Natural killer cell treated with Interleukin-12 subunit alpha and Interleukin-12 subunit beta and Interleukin-15 and Interleukin-18, amount 100 ng/mL, for 72 hours (primary cell): ENCODE data around the gene TBPL2. TPM values are rescaled to one million over a fixed set of nuclear protein-coding genes. Genes with fewer than 3 reads are reported as not detected.
"Not testable (repeated sequence)": the region's sequence is repeated elsewhere in the genome, so short reads cannot be mapped to it uniquely, and the experiment has no call there.

Experiments used
- ATAC-seq, 2 donors: fragments of 150-1000 bp; cut with Tn5 transposase in 1 of 2; sonication (Bioruptor Pico), chemical (Tn5 transposase) in 1 of 2; 2 replicates each; pipeline ENCODE4 v1.10.0; 2021
- DNase-seq: peaks from one replicate; pipeline ENCODE4 v3.0.0; 2022; ENCODE audit warnings: low spot score
- H3K27ac Mint-ChIP-seq, 2 donors: 1 replicate in 1 of 2; 2 replicates in 1 of 2; pipeline ENCODE4 v1.8.0; 2022; ENCODE audit warnings: mixed read lengths in 2 of 2, mild to moderate bottlenecking in 1 of 2, moderate library complexity in 1 of 2
- H3K27me3 Mint-ChIP-seq, 2 donors: 1 replicate in 1 of 2; 2 replicates in 1 of 2; pipeline ENCODE4 v1.8.0; 2022; ENCODE audit warnings: mixed read lengths in 2 of 2
- H3K36me3 Mint-ChIP-seq: one replicate; pipeline ENCODE4 v1.8.0; 2022; ENCODE audit warnings: mixed read lengths
- H3K4me1 Mint-ChIP-seq, 2 donors: 1 replicate in 1 of 2; 2 replicates in 1 of 2; pipeline ENCODE4 v1.8.0; 2022; ENCODE audit warnings: low read depth in 2 of 2, mixed read lengths in 2 of 2, mild to moderate bottlenecking in 1 of 2
- H3K4me3 Mint-ChIP-seq: one replicate; pipeline ENCODE4 v1.8.0; 2022; ENCODE audit warnings: mixed read lengths
- H3K9me3 Mint-ChIP-seq: 2 replicates; pipeline ENCODE4 v1.8.0; 2022; ENCODE audit warnings: mixed read lengths
- total RNA-seq, 2 donors: library from RNA; stranded (reverse); gene quantifications; one replicate each; pipeline ENCODE4 v1.2.3, GENCODE V29; 2022

The TBPL2 gene
- total RNA-seq = not detected

DNA sequence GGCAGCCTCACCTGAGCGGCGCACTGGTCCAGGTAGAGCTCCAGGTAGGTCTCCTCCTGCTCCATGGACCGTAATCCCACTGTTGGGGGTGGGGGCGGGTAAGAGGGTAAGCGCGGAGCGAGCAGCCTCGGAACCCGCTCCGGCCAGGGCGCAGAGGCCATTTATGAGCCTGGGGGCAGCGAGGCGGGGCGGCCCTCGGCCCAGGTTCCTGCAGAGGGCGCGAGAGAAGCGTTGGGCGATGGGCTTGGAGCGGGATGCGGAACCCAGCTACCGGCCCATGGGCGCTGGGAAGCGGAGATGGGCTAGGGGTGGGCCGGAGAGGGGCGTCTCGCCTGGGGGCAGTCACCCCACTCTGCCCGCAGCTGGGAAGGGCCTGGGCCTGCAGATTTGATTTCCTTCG, at the start of gene TBPL2:
TSS of gene TBPL2 (minus strand) at position 232 of the 400 bp plus-strand sequence. CDS start at position 65, 167 bp downstream.
- H3K27ac Mint-ChIP-seq = no peak within 1 kb of the TSS
- peaks cover 0 to 5% of the 10 kb centered on the region in 2 donors for H3K27me3 Mint-ChIP-seq
- no peaks in the 10 kb centered on the region for H3K36me3 Mint-ChIP-seq
- H3K4me3 Mint-ChIP-seq = no peak within 1 kb of the TSS
- no peaks in the 10 kb centered on the region for H3K4me1 Mint-ChIP-seq
- H3K9me3 Mint-ChIP-seq = no peaks in the 10 kb centered on the region
- DNase-seq (no peak), ATAC-seq (no peak)

DNA sequence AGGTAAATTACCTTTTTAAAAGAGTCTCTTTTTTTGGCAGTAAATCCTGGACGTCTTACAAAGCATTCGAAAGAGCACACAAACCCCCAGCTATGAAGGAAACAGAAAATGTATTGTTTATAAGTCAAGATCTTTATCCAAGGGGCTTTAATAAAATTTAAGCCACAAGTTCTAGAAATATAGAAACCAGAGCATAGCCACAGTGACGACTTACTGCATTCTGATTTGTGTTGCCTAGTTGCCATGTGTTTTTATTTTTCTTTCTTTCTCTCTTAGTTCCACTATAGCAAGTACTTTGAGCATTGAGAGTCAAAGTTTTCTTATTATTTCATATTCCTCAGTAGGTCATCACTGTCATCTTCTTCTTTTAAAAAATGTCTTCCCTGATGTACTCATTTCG, 47.8 kb upstream of the TBPL2 start:
- Mint-ChIP-seq H3K27me3 (peaks cover 10 to 13% of the 10 kb centered on the region in 2 donors), H3K27ac (no peak overlapping the region), H3K36me3 (no peaks in the 10 kb centered on the region), H3K9me3 (no peaks in the 10 kb centered on the region), H3K4me1 (no peaks in the 10 kb centered on the region), H3K4me3 (no peak overlapping the region)
- DNase-seq = no peak
- ATAC-seq = no peak

DNA sequence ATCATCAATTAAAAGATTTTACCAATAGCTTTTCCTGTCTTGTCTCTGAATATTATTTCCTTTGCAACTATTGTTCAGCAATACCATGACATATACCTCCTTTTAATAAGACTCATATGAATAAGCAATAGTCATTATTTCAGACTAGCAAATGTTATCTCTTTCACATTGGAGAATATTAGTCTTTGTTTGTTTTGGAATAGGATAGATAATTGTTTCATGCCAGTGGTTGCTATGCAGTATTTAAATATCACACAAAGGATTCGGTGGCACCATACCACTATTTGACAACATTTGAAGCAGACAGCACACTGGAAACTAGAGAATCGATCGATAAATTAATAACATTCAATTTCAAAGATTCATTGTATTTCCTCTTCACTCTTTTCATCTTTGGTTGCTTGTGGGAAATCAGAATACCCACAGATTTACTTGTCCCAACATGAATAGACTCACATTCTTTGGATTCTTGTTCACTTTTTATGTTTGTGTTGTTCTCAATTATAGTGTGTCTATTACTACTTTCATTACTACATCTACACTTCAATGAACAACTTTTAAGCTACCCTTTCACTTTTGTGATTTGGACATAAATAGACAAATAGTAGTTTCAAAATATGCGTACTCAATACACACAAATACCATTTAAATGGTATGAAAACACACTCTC, 42.7 kb upstream of the TBPL2 start:
- Mint-ChIP-seq H3K4me3 (no peak overlapping the region), H3K27ac (no peak overlapping the region)
- ATAC-seq = no peak

DNA sequence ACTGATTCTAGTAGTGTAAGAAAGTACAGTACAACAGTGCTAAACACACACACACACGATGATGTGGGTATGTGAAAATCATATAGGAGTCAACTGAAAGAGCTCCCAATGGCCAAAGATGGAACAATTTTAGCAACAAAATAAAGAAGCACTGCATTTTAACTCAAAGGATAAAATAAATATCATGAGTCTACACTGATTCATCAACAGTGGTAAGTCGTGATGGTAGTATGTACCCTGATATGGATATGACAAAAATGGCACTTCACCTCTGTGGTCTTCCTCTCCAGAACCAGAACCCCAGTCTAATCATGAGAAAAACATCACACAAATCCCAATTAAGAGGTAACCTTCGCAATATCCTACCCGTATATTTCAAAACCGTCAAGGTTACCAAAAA, 41.4 kb upstream of the TBPL2 start:
- ATAC-seq = no peak
- Mint-ChIP-seq H3K4me1 (no peaks in the 10 kb centered on the region), H3K4me3 (no peak overlapping the region), H3K36me3 (no peaks in the 10 kb centered on the region), H3K9me3 (no peaks in the 10 kb centered on the region), H3K27me3 (peaks cover 8 to 13% of the 10 kb centered on the region in 2 donors), H3K27ac (no peak overlapping the region)
- no peak for DNase-seq

More for the DNA sequence above, 42.7 kb upstream of the TBPL2 start:
- no peak for DNase-seq
- no peaks in the 10 kb centered on the region for H3K9me3 Mint-ChIP-seq
- H3K4me1 Mint-ChIP-seq = no peaks in the 10 kb centered on the region
- H3K36me3 Mint-ChIP-seq = no peaks in the 10 kb centered on the region
- peaks cover 8 to 15% of the 10 kb centered on the region in 2 donors for H3K27me3 Mint-ChIP-seq

- Mint-ChIP-seq H3K27me3 (peaks cover 0 to 2% of the 10 kb centered on the region in 2 donors), H3K9me3 (no peaks in the 10 kb centered on the region), H3K27ac (no peak overlapping the region), H3K4me1 (no peaks in the 10 kb centered on the region), H3K36me3 (no peaks in the 10 kb centered on the region), H3K4me3 (no peak overlapping the region)
- ATAC-seq (no peak), DNase-seq (no peak)
Measured at GRCh38 chr14:55477680-55478079, 37.3 kb upstream of the TBPL2 start.

- not testable (repeated sequence) for H3K27ac Mint-ChIP-seq, DNase-seq, H3K4me1 Mint-ChIP-seq, H3K9me3 Mint-ChIP-seq, H3K4me3 Mint-ChIP-seq, H3K27me3 Mint-ChIP-seq, H3K36me3 Mint-ChIP-seq, ATAC-seq
Measured at GRCh38 chr14:55476448-55476847, 36.0 kb upstream of the TBPL2 start.

DNA sequence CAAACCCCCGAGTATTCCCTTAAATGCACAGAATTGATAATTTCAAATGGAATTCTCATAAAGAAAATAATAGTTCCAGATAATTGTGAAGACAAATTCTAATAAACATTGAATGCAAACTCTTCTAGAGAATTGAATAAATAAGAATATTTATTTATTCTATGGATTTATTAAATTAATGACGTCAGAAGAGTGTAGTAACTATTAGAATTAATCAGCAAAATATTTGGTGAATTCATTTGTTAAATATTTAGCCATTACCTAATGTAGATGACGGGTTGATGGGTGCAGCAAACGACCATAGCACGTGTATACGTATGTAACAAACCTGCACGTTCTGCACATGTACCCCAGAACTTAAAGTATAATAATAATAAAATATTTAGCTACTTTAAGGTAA, 33.4 kb upstream of the TBPL2 start:
- H3K4me3 Mint-ChIP-seq = no peak overlapping the region
- H3K27ac Mint-ChIP-seq = no peak overlapping the region

DNA sequence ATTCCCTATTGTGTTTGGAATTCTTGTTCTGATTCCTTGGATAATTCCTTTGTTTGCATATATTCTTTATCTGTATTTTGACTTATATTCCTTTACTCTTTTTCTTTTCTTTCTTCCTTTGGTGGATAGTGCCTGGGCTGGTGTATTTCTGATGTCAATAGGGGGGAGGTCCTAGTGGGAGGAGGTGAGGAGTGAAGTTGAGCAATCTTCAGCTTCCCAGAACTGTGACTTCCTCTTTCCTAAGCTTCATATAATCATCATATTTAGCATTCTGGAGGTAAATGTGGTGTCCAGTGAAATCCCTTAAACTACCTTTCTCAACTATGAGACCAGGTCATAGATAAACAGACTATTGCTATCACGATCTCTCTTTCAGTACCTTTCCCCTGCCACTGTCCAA, 29.6 kb upstream of the TBPL2 start:
- no peak for ATAC-seq
- H3K9me3 Mint-ChIP-seq = no peaks in the 10 kb centered on the region
- H3K36me3 Mint-ChIP-seq = no peaks in the 10 kb centered on the region
- no peak overlapping the region for H3K27ac Mint-ChIP-seq
- no peak overlapping the region for H3K4me3 Mint-ChIP-seq
- peaks cover 7% of the 10 kb centered on the region in 2 donors for H3K4me1 Mint-ChIP-seq
- peaks cover 0 to 12% of the 10 kb centered on the region in 2 donors for H3K27me3 Mint-ChIP-seq
- no peak for DNase-seq

More for the DNA sequence above, 33.4 kb upstream of the TBPL2 start:
- H3K27me3 Mint-ChIP-seq = peaks cover 0 to 12% of the 10 kb centered on the region in 2 donors
- no peaks in the 10 kb centered on the region for H3K36me3 Mint-ChIP-seq
- peaks cover 7% of the 10 kb centered on the region in 2 donors for H3K4me1 Mint-ChIP-seq
- ATAC-seq (no peak), DNase-seq (no peak)
- no peaks in the 10 kb centered on the region for H3K9me3 Mint-ChIP-seq

- ATAC-seq (no peak), DNase-seq (no peak)
- Mint-ChIP-seq H3K4me1 (peaks cover 7% of the 10 kb centered on the region in 2 donors), H3K9me3 (no peaks in the 10 kb centered on the region), H3K27me3 (peaks cover 7 to 20% of the 10 kb centered on the region in 2 donors), H3K27ac (no peak overlapping the region), H3K36me3 (no peaks in the 10 kb centered on the region), H3K4me3 (no peak overlapping the region)
Measured at GRCh38 chr14:55467307-55467706, 26.9 kb upstream of the TBPL2 start.

DNA sequence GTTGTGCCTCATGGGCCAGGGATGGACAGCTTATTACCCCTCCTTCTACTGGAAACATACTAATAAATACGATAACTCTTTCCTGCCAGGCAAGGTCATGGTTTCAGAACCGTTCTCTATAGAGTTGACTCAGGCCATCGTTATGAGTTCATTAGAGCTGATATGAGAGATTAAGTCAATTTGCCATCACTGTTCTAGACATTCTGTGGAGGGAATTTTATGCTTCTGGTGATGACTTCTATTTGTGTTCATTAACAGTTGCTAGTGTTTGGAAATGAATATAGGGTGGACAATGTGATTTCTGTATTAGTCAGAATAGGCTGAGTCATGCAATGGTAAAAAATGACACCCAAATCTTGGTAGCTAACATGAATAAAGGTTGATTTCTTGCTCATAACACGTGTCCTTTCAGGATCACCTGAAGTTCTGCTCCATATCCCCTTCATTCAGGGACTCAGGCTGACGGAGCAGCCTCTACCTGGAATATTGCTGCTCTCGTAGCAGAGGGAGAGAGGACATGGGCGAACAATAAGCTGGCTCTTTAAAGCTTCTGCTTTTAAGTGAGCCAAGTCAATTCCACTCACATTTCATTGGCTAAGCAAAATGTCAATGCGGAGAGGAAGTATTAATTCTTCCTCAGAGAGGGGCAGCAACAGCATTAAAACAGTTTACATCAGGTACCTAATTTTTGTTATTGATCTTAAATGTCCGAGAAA, 18.5 kb upstream of the TBPL2 start:
- ATAC-seq (peak; percentile 53 to 91), DNase-seq (no peak)
- H3K4me1 Mint-ChIP-seq = peaks cover 4 to 19% of the 10 kb centered on the region in 2 donors
- H3K27ac Mint-ChIP-seq = peak overlapping the region in 1 of 2 donors; percentile 74
- no peaks in the 10 kb centered on the region for H3K9me3 Mint-ChIP-seq
- H3K27me3 Mint-ChIP-seq = peaks cover 24 to 32% of the 10 kb centered on the region in 2 donors
- peak overlapping the region; percentile 55 for H3K4me3 Mint-ChIP-seq
- no peaks in the 10 kb centered on the region for H3K36me3 Mint-ChIP-seq

DNA sequence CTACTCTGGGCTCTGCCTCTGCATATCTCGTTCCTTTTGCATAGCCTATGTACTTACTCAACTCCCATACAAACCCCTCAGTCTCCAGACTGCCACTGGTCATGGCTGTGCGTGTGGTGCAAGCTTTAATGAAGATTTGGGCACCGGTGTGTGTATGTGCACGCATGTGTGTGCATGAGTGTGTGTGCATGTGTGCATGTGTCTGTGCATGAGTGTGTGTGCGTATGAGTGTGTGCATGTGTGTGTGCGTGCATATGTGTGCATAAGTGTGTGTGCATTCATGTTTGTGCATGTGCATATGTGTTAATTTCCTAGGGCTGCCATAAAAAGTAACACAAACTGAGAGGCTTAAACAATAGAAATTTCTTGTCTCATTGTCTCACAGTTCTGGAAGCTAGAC, 17.1 kb upstream of the TBPL2 start:
- Mint-ChIP-seq H3K27ac (no peak overlapping the region), H3K4me3 (no peak overlapping the region), H3K27me3 (peaks cover 21 to 28% of the 10 kb centered on the region in 2 donors), H3K9me3 (no peaks in the 10 kb centered on the region), H3K4me1 (peaks cover 4 to 19% of the 10 kb centered on the region in 2 donors), H3K36me3 (no peaks in the 10 kb centered on the region)
- ATAC-seq (no peak), DNase-seq (no peak)

- peaks cover 20% of the 10 kb centered on the region in 2 donors for H3K27me3 Mint-ChIP-seq
Measured at GRCh38 chr14:55456411-55456810, 16.0 kb upstream of the TBPL2 start.

GRCh38 chr14:55454264-55455002, 14.0 kb upstream of the TBPL2 start:
- H3K36me3 Mint-ChIP-seq = no peaks in the 10 kb centered on the region
- no peaks in the 10 kb centered on the region for H3K9me3 Mint-ChIP-seq
- ATAC-seq (no peak), DNase-seq (no peak)
- peaks cover 4 to 17% of the 10 kb centered on the region in 2 donors for H3K4me1 Mint-ChIP-seq
- H3K27ac Mint-ChIP-seq = no peak overlapping the region
- no peak overlapping the region for H3K4me3 Mint-ChIP-seq
- H3K27me3 Mint-ChIP-seq = peaks cover 12 to 14% of the 10 kb centered on the region in 2 donors

More at GRCh38 chr14:55456411-55456810, 16.0 kb upstream of the TBPL2 start:
- H3K4me3 Mint-ChIP-seq, H3K36me3 Mint-ChIP-seq, H3K27ac Mint-ChIP-seq, DNase-seq, ATAC-seq, H3K9me3 Mint-ChIP-seq: not testable (repeated sequence)
- H3K4me1 Mint-ChIP-seq = peaks cover 4 to 19% of the 10 kb centered on the region in 2 donors

DNA sequence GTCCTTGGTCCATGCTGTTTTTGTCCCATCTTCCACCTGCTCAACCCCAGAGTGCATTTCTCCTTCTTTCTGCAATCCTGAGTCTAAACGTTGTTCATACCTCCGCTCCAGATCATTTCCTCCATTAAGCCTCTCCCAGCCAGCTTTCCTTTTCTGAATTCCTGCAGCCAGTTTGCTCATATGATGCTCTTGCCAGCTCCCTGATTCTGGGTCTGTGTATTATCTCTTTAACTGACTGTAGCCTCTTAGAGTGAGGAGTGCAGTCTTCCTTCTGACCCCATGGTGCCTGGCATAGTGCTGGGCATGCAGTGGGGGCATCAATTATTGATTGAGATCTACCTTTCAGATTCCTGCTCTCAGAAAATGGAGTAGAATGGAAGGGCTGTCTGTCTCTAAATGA, 11.5 kb upstream of the TBPL2 start:
- Mint-ChIP-seq H3K4me3 (no peak overlapping the region), H3K9me3 (no peaks in the 10 kb centered on the region), H3K4me1 (no peaks in the 10 kb centered on the region), H3K36me3 (no peaks in the 10 kb centered on the region), H3K27ac (no peak overlapping the region), H3K27me3 (peaks cover 9 to 14% of the 10 kb centered on the region in 2 donors)
- DNase-seq = no peak
- no peak for ATAC-seq
